NCI-H345 treated with DMSO at 0.1 percent for 48 hours (cell line): ENCODE results near the gene CCDC74B.
"Not testable (repeated sequence)": the region's sequence is repeated elsewhere in the genome, so short reads cannot be mapped to it uniquely, and the experiment has no call there.

Experiments used
- DNase-seq: peaks from one replicate; lab custom pipeline; 2025; ENCODE audit not compliant: unreplicated experiment; lab: John Stamatoyannopoulos, UW

Gene CCDC74B

GRCh38 chr2:130166611-130167010 is 21.7 kb upstream of the CCDC74B start:
- not testable (repeated sequence) for DNase-seq

GRCh38 chr2:130165293-130166016 is 20.5 kb upstream of the CCDC74B start:
- no peak for DNase-seq

- DNase-seq, result no peak
Measured at GRCh38 chr2:130162968-130163367, 18.1 kb upstream of the CCDC74B start.

GRCh38 chr2:130162486-130162885 is 17.6 kb upstream of the CCDC74B start:
- DNase-seq, result not testable (repeated sequence)

- DNase-seq, result not testable (repeated sequence)
Measured at GRCh38 chr2:130160838-130161705, 16.2 kb upstream of the CCDC74B start.

GRCh38 chr2:130160131-130160530 is 15.2 kb upstream of the CCDC74B start:
- DNase-seq, result no peak

DNA sequence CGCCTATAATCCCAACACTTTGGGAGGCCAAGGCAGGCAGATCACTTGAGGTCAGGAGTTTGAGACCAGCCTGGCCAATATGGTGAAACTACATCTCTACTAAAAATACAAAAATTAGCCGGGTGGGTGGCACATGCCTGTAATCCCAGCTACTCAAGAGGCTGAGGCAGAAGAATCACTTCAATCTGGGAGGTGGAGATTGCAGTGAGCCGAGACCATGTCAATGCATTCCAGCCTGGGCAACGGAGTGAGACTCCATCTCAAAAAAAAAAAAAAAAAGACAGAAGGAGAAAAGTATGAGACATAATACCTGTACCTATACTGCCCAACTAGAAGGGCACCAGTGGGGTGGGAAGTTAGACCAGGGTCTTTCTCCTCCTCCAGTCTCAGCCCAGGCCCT is 14.5 kb upstream of the CCDC74B start:
- DNase-seq, result not testable (repeated sequence)

DNA sequence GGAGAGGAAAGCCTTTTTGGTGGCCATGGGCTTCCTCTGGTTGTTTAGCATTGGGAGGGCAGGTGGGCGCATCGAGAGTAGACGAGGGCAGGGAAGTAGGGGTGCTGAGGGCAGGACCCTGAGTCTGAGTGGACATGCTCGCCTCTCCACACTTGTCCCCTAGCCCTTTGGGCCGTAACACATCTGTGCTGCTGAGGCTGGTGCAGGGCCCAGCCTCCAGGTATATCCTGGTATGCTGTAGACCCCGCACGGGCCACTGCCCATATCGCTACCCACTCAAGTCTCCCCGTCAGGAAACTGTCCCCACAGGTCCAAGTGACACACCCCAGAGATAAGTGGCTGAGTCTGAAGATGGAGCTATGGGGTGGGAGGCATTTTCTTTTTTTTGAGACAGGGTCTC is 13.7 kb upstream of the CCDC74B start:
- DNase-seq, result no peak

GRCh38 chr2:130157825-130158514 is 13.1 kb upstream of the CCDC74B start:
- not testable (repeated sequence) for DNase-seq

GRCh38 chr2:130157354-130157753 is 12.4 kb upstream of the CCDC74B start:
- not testable (repeated sequence) for DNase-seq

DNA sequence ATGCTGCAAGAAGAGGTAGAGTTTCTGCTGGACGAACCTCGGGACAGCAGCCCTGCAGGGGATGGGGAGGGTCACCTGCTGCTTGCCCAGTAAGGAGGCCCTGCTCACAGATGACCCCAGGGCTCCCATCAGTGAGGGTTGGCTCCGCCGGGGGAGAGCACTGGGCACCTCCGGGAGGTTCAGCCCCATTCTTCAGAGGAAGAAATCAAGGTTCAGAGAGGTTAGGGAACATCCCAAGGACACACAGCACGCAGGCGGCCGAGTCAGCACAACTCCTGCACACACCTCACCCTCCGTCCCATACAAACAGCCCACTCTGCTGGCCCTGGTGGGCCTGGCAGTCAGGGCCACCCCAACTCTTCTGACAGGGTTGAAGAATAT is 11.7 kb upstream of the CCDC74B start:
- no peak for DNase-seq

DNA sequence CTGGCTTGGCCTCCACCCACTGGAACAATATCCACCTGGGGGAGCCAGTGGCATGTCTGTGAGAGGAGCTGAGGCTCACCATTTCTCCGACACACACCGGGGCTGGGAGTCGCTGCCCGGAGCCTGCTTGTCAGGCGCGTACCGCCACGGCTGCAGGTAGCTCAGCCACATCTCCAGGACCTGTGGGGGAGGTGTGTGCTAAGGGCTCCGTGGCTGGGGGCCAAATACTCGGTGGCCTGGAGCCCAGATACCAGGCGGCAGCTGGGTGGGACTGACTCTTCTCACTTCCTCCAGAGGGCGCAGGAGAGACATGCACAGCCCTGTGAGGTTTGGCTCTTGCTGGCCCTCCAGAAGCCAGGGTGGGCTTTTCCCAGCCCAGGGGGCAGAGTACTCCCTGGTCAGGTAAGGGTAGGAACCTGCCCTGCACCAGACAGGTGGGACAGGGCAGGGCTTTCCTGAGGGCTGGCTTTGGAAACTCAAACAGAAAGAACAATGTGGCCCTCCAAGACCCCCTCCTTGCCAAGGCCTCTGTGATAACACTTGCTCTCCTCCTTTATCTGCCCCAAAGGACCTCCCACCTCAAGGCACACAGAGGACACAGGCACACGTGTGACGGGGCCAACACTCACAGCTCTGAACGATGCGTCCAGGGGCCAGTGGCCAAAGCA is 11.2 kb upstream of the CCDC74B start:
- not testable (repeated sequence) for DNase-seq

- no peak for DNase-seq
Measured at GRCh38 chr2:130154773-130155765, 10.2 kb upstream of the CCDC74B start.

DNA sequence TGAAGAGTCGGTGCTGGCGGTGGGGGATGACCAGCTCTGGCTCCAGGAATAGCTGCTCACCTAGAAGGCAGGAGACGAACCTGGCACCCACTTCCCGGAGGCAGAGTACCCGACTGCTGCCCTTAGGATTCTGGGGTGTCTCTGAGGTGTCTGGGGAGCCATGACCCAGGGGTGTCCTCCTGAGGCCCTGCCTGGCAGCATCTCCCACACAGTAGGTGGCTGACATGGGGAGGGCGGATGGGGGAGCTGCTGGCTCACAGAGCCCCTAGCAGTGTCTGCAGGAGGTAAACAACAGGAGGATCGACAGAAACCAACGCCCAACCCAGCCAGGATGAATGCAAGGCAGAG is 9.5 kb upstream of the CCDC74B start:
- DNase-seq, result not testable (repeated sequence)

GRCh38 chr2:130153721-130154422 is 9.0 kb upstream of the CCDC74B start:
- not testable (repeated sequence) for DNase-seq

- no peak for DNase-seq
Measured at GRCh38 chr2:130152816-130153595, 8.1 kb upstream of the CCDC74B start.

- not testable (repeated sequence) for DNase-seq
Measured at GRCh38 chr2:130152136-130152815, 7.4 kb upstream of the CCDC74B start.

- not testable (repeated sequence) for DNase-seq
Measured at GRCh38 chr2:130151145-130151512, 6.2 kb upstream of the CCDC74B start.
